CD4-positive, alpha-beta T cell (primary cell): ENCODE measurements around the gene RB1. TPM values are rescaled to one million over a fixed set of nuclear protein-coding genes. Genes with fewer than 3 reads are reported as not detected.

Source experiments
- ATAC-seq: fragments of 200-7000 bp; cut with Tn5 transposase; one replicate; pipeline ENCODE4 v1.10.0; 2022; ENCODE audit warnings: mild to moderate bottlenecking; ENCODE audit not compliant: poor library complexity
- CTCF ChIA-PET: fragments of 350-600 bp; sonication (Branson Sonifier 250); formaldehyde crosslinking; loops from one replicate; lab custom pipeline; 2021; ENCODE audit warnings: antibody characterized with exemption, inconsistent platforms; lab: Charles Lee
- POLR2A ChIA-PET: fragments of 350-600 bp; sonication (Branson Sonifier 250); formaldehyde crosslinking; loops from one replicate; lab custom pipeline; 2021; ENCODE audit warnings: antibody characterized with exemption, inconsistent platforms; lab: Charles Lee
- DNase-seq, 14 experiments: peaks; one replicate each; pipeline ENCODE4 v3.0.0-alpha.2; 2013 to 2020; ENCODE audit warnings: mixed read lengths in 2 of 14
- H3K27ac ChIP-seq, 2 donors: one replicate each; pipeline versions ENCODE4 v1.5.1 to v1.7.0; 2013; ENCODE audit warnings: low read length in 2 of 2, low read depth in 1 of 2, mild to moderate bottlenecking in 1 of 2
- H3K27me3 ChIP-seq, 2 experiments: 1 replicate in 1 of 2; 2 replicates in 1 of 2; pipeline versions ENCODE4 v1.6.1 to v1.7.0; 2013; ENCODE audit warnings: low read length in 2 of 2, control low read depth in 1 of 2, mild to moderate bottlenecking in 1 of 2, moderate library complexity in 1 of 2; ENCODE audit not compliant: insufficient read depth in 2 of 2, control insufficient read depth in 1 of 2
- H3K36me3 ChIP-seq: one replicate; pipeline ENCODE4 v1.6.1; 2013; ENCODE audit warnings: low read length, control low read depth; ENCODE audit not compliant: insufficient read depth
- H3K4me1 ChIP-seq: one replicate; pipeline ENCODE4 v1.6.1; 2013; ENCODE audit warnings: low read length, control low read depth; ENCODE audit not compliant: insufficient read depth
- H3K4me3 ChIP-seq: one replicate; pipeline ENCODE4 v1.5.1; 2013; ENCODE audit warnings: mild to moderate bottlenecking, low read length, moderate library complexity
- H3K9me3 ChIP-seq, 2 experiments: 1 replicate in 1 of 2; 2 replicates in 1 of 2; pipeline versions ENCODE4 v1.6.1 to v1.7.0; 2013; ENCODE audit warnings: low read length in 2 of 2, mild to moderate bottlenecking in 2 of 2, control low read depth in 1 of 2, moderate library complexity in 1 of 2; ENCODE audit not compliant: control insufficient read depth in 1 of 2, insufficient read depth in 1 of 2
- H3K27ac Mint-ChIP-seq: one replicate; pipeline ENCODE4 v1.8.0; 2020; ENCODE audit warnings: mixed read lengths
- H3K27me3 Mint-ChIP-seq: one replicate; pipeline ENCODE4 v1.8.0; 2021; ENCODE audit warnings: mixed read lengths
- H3K36me3 Mint-ChIP-seq: one replicate; pipeline ENCODE4 v1.8.0; 2021; ENCODE audit warnings: low read depth, mixed read lengths
- H3K4me1 Mint-ChIP-seq: one replicate; pipeline ENCODE4 v1.8.0; 2021; ENCODE audit warnings: low read depth, mixed read lengths
- H3K4me3 Mint-ChIP-seq: one replicate; pipeline ENCODE4 v1.8.0; 2020; ENCODE audit warnings: mild to moderate bottlenecking, mixed read lengths
- H3K9me3 Mint-ChIP-seq: one replicate; pipeline ENCODE4 v1.8.0; 2020; ENCODE audit warnings: mixed read lengths
- intact Hi-C, 2 experiments: fragments of 100-400 bp; cut with DNase I in 1 of 2; cut with micrococcal nuclease in 1 of 2; formaldehyde crosslinking; loops; one replicate each; pipeline versions ENCODE4 v1.15.1 to v1.9.0; 2023 to 2025; cut with DNase I, micrococcal nuclease
- total RNA-seq, 174 experiments: library from RNA in 2 of 174; stranded (reverse) in 2 of 174; gene quantifications; one replicate each; pipeline ENCODE4 v1.2.3 and lab custom pipeline; 2021 to 2026
- TF ChIP-seq, protein P1 (sequence below): fragments of 200-600 bp; IDR thresholded peaks from one replicate; pipeline ENCODE4 v1.8.0; 2022; ENCODE audit warnings: antibody characterized with exemption, mild to moderate bottlenecking

Gene RB1
- total RNA-seq, 2 experiments from 2014 or later = 14.9 to 18.4 TPM

DNA sequence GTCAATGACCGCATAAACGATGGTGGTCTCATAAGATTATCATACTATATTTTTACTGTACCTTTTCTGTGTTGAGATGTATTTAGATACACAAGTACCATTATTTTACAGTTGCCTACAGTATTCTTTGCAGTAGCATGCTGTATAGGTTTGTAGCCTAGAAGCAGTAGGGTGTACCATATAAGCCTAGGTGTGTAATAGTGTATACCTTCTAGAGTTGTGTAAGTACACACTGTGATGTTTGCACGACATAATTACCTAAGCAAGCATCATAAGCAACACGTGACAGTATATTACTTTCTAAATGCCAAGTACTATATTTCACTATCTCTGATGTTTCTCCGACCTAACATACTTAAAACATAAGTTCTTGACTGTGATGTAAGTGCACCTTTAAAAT lies 106.6 kb downstream of the RB1 start:
- TF ChIP-seq, protein P1, sequence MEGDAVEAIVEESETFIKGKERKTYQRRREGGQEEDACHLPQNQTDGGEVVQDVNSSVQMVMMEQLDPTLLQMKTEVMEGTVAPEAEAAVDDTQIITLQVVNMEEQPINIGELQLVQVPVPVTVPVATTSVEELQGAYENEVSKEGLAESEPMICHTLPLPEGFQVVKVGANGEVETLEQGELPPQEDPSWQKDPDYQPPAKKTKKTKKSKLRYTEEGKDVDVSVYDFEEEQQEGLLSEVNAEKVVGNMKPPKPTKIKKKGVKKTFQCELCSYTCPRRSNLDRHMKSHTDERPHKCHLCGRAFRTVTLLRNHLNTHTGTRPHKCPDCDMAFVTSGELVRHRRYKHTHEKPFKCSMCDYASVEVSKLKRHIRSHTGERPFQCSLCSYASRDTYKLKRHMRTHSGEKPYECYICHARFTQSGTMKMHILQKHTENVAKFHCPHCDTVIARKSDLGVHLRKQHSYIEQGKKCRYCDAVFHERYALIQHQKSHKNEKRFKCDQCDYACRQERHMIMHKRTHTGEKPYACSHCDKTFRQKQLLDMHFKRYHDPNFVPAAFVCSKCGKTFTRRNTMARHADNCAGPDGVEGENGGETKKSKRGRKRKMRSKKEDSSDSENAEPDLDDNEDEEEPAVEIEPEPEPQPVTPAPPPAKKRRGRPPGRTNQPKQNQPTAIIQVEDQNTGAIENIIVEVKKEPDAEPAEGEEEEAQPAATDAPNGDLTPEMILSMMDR = no peak
- ATAC-seq (peak; percentile 30), DNase-seq (peak in 3 of 14 experiments; percentile 44 to 75 (median 50))
- H3K36me3 ChIP-seq = no peaks in the 10 kb centered on the region
- Mint-ChIP-seq H3K4me1 (peaks cover 67% of the 10 kb centered on the region), H3K27me3 (no peaks in the 10 kb centered on the region), H3K9me3 (no peaks in the 10 kb centered on the region), H3K36me3 (peaks cover 29% of the 10 kb centered on the region), H3K27ac (peak overlapping the region; percentile 86), H3K4me3 (peak overlapping the region; percentile 88)
- intact Hi-C loops = loop anchor here (2.0 to 5.0 kb wide), 6 partner anchors 37 to 152 kb away; partner anchors contain the start of gene RCBTB2 (in 1 of the 2)
- H3K27me3 ChIP-seq = no peaks in the 10 kb centered on the region
- H3K27ac ChIP-seq = peak overlapping the region in 1 of 2 donors; percentile 21
- CTCF ChIA-PET = no interaction called here
- POLR2A ChIA-PET = no interaction called here
- no peaks in the 10 kb centered on the region for H3K9me3 ChIP-seq
- H3K4me3 ChIP-seq = peak overlapping the region; percentile 88
- peaks cover 14% of the 10 kb centered on the region for H3K4me1 ChIP-seq

DNA sequence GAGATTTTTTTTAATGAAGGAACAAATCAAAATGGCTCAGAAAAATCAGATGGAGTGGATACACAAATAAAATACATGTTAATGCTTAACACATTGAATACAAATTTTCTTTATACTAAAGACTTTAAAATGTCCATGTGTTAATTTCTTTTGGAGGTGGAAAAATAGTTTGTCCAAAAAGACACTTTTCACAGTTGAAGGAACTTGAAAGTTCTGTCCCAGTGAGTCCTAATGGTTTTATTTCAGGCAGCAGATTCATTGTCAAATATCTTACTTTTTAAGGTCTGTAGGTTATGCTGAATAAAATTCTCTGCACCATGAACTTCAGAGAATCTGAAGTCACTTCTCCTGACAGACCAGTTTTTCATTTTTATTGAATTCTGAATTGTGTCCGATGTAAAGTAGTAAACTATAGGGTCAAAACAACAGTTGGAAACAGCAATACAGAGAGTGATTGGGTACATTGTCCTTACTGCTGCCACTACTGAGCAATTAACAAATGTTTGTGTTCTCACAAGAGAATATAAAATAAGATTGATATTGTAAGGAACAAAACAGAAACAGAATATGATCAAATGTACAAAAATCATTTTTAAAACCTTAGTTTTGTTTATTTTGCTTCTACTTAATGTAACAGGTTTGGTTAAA lies 107.7 kb downstream of the RB1 start:
- H3K4me3 Mint-ChIP-seq = peak overlapping the region; percentile 95
- no peak for ATAC-seq
- peak overlapping the region; percentile 88 for H3K4me3 ChIP-seq

DNA sequence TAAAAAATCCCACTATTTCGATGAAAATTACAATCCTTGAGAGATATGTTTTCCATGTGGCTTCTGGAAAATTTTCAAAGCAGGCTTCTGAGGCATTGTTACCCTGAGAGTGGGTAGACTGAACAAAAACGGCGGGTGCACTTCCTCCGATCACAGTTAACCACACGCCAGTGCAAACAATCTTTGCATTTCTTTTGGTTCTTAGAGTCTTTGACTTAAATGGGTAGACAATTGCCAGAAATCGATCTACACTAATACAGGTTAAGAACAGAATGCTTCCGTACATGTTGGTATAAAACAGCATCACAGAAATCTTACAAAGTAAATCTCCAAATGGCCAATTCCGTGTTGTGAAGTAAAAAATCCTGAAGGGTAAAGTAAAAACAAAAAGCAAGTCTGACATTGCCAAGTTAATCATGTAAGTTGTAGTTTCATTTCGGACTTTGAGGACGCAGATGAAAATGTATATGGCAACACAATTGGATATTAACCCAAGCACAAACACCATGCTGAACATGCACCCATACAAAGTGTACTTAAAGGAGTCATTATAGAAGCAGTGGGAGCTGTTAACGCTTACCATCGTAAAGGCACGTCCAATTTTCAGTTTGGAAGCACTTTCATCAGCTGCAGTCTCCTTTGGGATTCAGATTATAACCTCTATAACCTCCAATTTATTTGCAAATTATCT lies 108.4 kb downstream of the RB1 start:
- H3K9me3 Mint-ChIP-seq = no peaks in the 10 kb centered on the region
- intact Hi-C loops = loop anchor here (1.0 to 5.0 kb wide), 8 partner anchors 9 to 169 kb away; partner anchors contain the start of gene RCBTB2 (in 1 of the 2)
- Histone ChIP-seq H3K27me3 (no peaks in the 10 kb centered on the region), H3K9me3 (no peaks in the 10 kb centered on the region), H3K36me3 (peaks cover 4% of the 10 kb centered on the region), H3K27ac (peak overlapping the region; percentile 67 to 78), H3K4me1 (peaks cover 12% of the 10 kb centered on the region), H3K4me3 (peak overlapping the region; percentile 88)
- TF ChIP-seq, protein P1 = no peak
- H3K4me3 Mint-ChIP-seq = peak overlapping the region; percentile 95
- H3K27me3 Mint-ChIP-seq = no peaks in the 10 kb centered on the region
- peaks cover 51% of the 10 kb centered on the region for H3K4me1 Mint-ChIP-seq
- CTCF ChIA-PET = interaction anchor here (1.2 to 1.3 kb wide), 2 partner anchors 12 to 168 kb away, joined by 3 to 4 read pairs; no protein-coding TSS in a partner anchor
- peak; percentile 73 for ATAC-seq
- POLR2A ChIA-PET = interaction anchor here (0.5 to 3.7 kb wide), 11 partner anchors 17 to 375 kb away, joined by 3 to 39 read pairs (median 6); partner anchors contain the start of genes MED4, NUDT15 and RCBTB2
- DNase-seq = peak in 13 of 14 experiments; percentile 11 to 67 (median 37)
- H3K27ac Mint-ChIP-seq = peak overlapping the region; percentile 95
- H3K36me3 Mint-ChIP-seq = peaks cover 29% of the 10 kb centered on the region

More for the DNA sequence above, 107.7 kb downstream of the RB1 start:
- Mint-ChIP-seq H3K36me3 (peaks cover 29% of the 10 kb centered on the region), H3K27ac (peak overlapping the region; percentile 95), H3K27me3 (no peaks in the 10 kb centered on the region), H3K9me3 (no peaks in the 10 kb centered on the region), H3K4me1 (peaks cover 56% of the 10 kb centered on the region)
- TF ChIP-seq, protein P1 = no peak
- DNase-seq = no peak
- H3K36me3 ChIP-seq = no peaks in the 10 kb centered on the region
- H3K9me3 ChIP-seq = no peaks in the 10 kb centered on the region
- H3K4me1 ChIP-seq = peaks cover 18% of the 10 kb centered on the region
- ChIA-PET POLR2A (no interaction called here), CTCF (no interaction called here)
- no peaks in the 10 kb centered on the region for H3K27me3 ChIP-seq
- intact Hi-C loops = loop anchor here (2.0 to 5.0 kb wide), 6 partner anchors 36 to 151 kb away; partner anchors contain the start of gene RCBTB2 (in 1 of the 2)
- H3K27ac ChIP-seq = peak overlapping the region; percentile 67 to 78
